C4-2B (cell line): ENCODE results near the gene VPS13D.

ENCODE experiments used
- ZFX ChIP-seq: fragments of 450-650 bp; IDR thresholded peaks from 2 replicates; pipeline ENCODE4 v1.6.1; 2017
- TF ChIP-seq, protein P1 (sequence below): fragments of 450-650 bp; conservative IDR thresholded peaks from 2 replicates; pipeline ENCODE4 v1.5.1; 2017; ENCODE audit warnings: mild to moderate bottlenecking

DNA sequence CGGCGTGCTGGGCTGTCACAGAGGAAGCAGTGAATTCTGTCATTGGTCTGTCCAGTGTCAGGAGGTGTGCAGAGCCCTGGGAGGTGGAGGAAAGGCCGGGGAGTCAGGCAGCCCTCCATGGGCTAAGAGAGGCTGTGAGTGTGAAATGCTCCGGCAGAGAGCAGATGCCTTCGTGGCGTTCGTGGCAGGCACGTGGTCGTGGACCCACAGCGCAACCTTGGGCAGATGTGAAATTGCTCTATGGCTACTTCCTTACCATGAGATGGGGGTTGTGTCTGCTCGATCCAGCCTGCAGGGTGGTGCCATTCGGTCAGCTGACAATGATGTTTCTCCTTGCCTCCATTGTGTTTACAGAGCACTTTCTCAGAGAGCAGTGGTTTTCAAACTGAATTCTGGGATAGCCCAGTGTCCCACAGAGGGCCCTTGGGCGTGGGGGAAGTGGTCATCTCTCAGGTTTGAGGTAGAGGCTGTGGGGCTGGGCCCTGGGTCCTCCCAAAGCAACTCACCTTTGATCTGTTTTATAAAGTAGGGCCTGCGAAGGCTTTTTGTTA is 35.1 kb upstream of the VPS13D start:
- TF ChIP-seq, protein P1, sequence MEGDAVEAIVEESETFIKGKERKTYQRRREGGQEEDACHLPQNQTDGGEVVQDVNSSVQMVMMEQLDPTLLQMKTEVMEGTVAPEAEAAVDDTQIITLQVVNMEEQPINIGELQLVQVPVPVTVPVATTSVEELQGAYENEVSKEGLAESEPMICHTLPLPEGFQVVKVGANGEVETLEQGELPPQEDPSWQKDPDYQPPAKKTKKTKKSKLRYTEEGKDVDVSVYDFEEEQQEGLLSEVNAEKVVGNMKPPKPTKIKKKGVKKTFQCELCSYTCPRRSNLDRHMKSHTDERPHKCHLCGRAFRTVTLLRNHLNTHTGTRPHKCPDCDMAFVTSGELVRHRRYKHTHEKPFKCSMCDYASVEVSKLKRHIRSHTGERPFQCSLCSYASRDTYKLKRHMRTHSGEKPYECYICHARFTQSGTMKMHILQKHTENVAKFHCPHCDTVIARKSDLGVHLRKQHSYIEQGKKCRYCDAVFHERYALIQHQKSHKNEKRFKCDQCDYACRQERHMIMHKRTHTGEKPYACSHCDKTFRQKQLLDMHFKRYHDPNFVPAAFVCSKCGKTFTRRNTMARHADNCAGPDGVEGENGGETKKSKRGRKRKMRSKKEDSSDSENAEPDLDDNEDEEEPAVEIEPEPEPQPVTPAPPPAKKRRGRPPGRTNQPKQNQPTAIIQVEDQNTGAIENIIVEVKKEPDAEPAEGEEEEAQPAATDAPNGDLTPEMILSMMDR: no peak
- TF ChIP-seq ZFX: no peak
